Heart right ventricle (tissue), 16 donors: ENCODE measurements around the gene CHAMP1. TPM values are rescaled to one million over a fixed set of nuclear protein-coding genes. Genes with fewer than 3 reads are reported as not detected.
A peak's percentile ranks its signal among the peaks of the same experiment; 100 is the strongest.
"Not testable (repeated sequence)": the region's sequence is repeated elsewhere in the genome, so short reads cannot be mapped to it uniquely, and the experiment has no call there.

Experiments used
- ATAC-seq, 8 donors: fragments of 200-7000 bp; cut with Tn5 transposase; one replicate each; pipeline ENCODE4 v1.9.1; 2020; ENCODE audit warnings: mild to moderate bottlenecking in 8 of 8, moderate library complexity in 8 of 8, moderate number of reproducible peaks in 1 of 8
- DNase-seq, 2 donors: peaks; one replicate each; pipeline ENCODE4 v3.0.0-alpha.2; 2020
- H3K27ac ChIP-seq, 10 donors: fragments of 200-600 bp; sonication (generic) in 2 of 10; one replicate each; pipeline versions ENCODE4 v1.5.0 to v1.8.0; 2020 to 2022; ENCODE audit warnings: mild to moderate bottlenecking in 3 of 10
- H3K27me3 ChIP-seq, 7 donors: fragments of 200-600 bp; one replicate each; pipeline ENCODE4 v1.8.0; 2021 to 2022; ENCODE audit warnings: mild to moderate bottlenecking in 2 of 7
- H3K36me3 ChIP-seq, 9 donors: fragments of 200-600 bp; sonication (generic) in 1 of 9; one replicate each; pipeline versions ENCODE4 v1.5.0 to v1.8.0; 2020 to 2022; ENCODE audit warnings: mild to moderate bottlenecking in 2 of 9
- H3K4me1 ChIP-seq, 9 donors: fragments of 200-600 bp; sonication (generic) in 1 of 9; one replicate each; pipeline versions ENCODE4 v1.5.0 to v1.8.0; 2020 to 2022; ENCODE audit warnings: mild to moderate bottlenecking in 4 of 9
- H3K4me3 ChIP-seq, 10 donors: fragments of 200-600 bp; sonication (generic) in 2 of 10; one replicate each; pipeline versions ENCODE4 v1.5.0 to v1.8.0; 2020 to 2022; ENCODE audit warnings: mild to moderate bottlenecking in 7 of 10, moderate library complexity in 2 of 10
- H3K9me3 ChIP-seq, 11 donors: fragments of 200-600 bp in 10 of 11; sonication (generic) in 2 of 11; one replicate each; pipeline versions ENCODE4 v1.5.0 to v1.8.0; 2013 to 2022; ENCODE audit warnings: mild to moderate bottlenecking in 2 of 11, control low read depth in 1 of 11, moderate library complexity in 1 of 11
- CTCF ChIP-seq, 9 donors: fragments of 200-600 bp; sonication (generic) in 2 of 9; IDR thresholded peaks; one replicate each; pipeline versions ENCODE4 v1.5.0 to v1.8.0; 2021 to 2022; ENCODE audit warnings: antibody characterized with exemption in 9 of 9, mild to moderate bottlenecking in 5 of 9, moderate library complexity in 1 of 9
- WGBS, 2 donors: extraction: QIAGEN DNeasy Blood & Tissue Kit; methylation state at CpG; one replicate each; pipeline ENCODE4 v1.1.7; 2013; ENCODE audit warnings: inconsistent platforms in 1 of 2; 5-methylcytosine and 5-hydroxymethylcytosine counted together
- intact Hi-C, 10 donors: fragments of 100-400 bp; cut with DNase I; formaldehyde crosslinking; loops; one replicate each; pipeline versions ENCODE4 v1.11.1 to v1.14.2; 2022
- microRNA-seq, 2 donors: library from miRNA; unstranded; fragments of <30 nt; microRNA quantifications; one replicate each; pipeline ENCODE4 v1.2.0, GENCODE V29; 2021
- polyA plus RNA-seq, 2 donors: library from polyadenylated mRNA; stranded (reverse); fragments of 200-250 nt; gene quantifications; one replicate each; pipeline ENCODE4 v1.2.3, GENCODE V29; 2013
- total RNA-seq, 10 donors: library from RNA; stranded (reverse); fragmentation: NEBNext Ultra II Directional in 3 of 10; extraction: Animal tissue kit (Norgen Biotek cat#: 25700) in 3 of 10; gene quantifications; one replicate each; pipeline versions ENCODE4 v1.2.1 to v1.2.4, GENCODE V29; 2021 to 2023
- donor health status: Arrhythmogenic right ventricular cardiomyopathy.
- donor health status: ischemic (EF 13 %, LVEDD 7.1; RV severe dilation, severe dysfunction).
- donor health status: healthy with polysubstance abuse.
- donor health status: DM: no; HTN: yes; CAD: no.
- donor health status: DM: no; HTN: no; CAD: no.
- donor health status: ischemic (EF 25% LVEDD 6.9; RV normal size, moderate dysfunction).
- donor health status: ischemic (EF 25% LVEDD 5.7; RV mildly dilated, moderate dysfunction).
- donor health status: healthy.
- donor health status: DM: yes; HTN: yes; CAD: no.
- donor health status: Ischemic cardiomyopathy.
- donor health status: ischemic (EF 35%, LVEDD 5.7; RV mildly dilated, moderate dysfunction).
- donor health status: nonischemic (EF 11% LVEDD 7.7; RV severe dilation, severe dysfunction).
- donor health status: DM: yes; HTN: yes; CAD: no.
- donor health status: PGD.
- donor health status: ischemic (EF 29% LVEDD 5.4; RV normal size, mild dysfunction).
- donor health status: nonischemic (EF 23%, LVEDD 6.1; RV moderate dilation, normal function).

CHAMP1 gene
- total and polyA plus RNA-seq, 12 donors = 3.0 to 17.4 (median 10.6) TPM

- no peak overlapping the region for H3K27ac ChIP-seq
- H3K27me3 ChIP-seq = peaks cover 0 to 5% (median 0%) of the 10 kb centered on the region in 7 donors
- intact Hi-C loops = no loop called here
- H3K4me1 ChIP-seq = peaks cover 0 to 4% (median 0%) of the 10 kb centered on the region in 9 donors
- no peak for ATAC-seq
- H3K4me3 ChIP-seq = no peak overlapping the region
- H3K36me3 ChIP-seq = no peaks in the 10 kb centered on the region
- no peak for DNase-seq
- TF ChIP-seq CTCF (IDR thresholded peaks at IDR 0.05) = no peak
- H3K9me3 ChIP-seq = peaks cover 0 to 8% (median 0%) of the 10 kb centered on the region in 11 donors
- WGBS, 2 donors = 62 to 69% methylated on average over 14 of the region's 14 CpGs
Measured at GRCh38 chr13:114341003-114341777, 26.9 kb downstream of the CHAMP1 start.

- H3K4me3 ChIP-seq, intact Hi-C loops, H3K27ac ChIP-seq, ATAC-seq, DNase-seq, H3K9me3 ChIP-seq, H3K4me1 ChIP-seq, H3K36me3 ChIP-seq: not testable (repeated sequence)
- peaks cover 0 to 22% (median 7%) of the 10 kb centered on the region in 7 donors for H3K27me3 ChIP-seq
- 59 to 68% methylated on average over 3 of the region's 3 CpGs for WGBS, 2 donors
Measured at GRCh38 chr13:114347256-114347655, 33.0 kb downstream of the CHAMP1 start.

GRCh38 chr13:114352763-114353162 lies 38.5 kb downstream of the CHAMP1 start:
- H3K27ac ChIP-seq, H3K4me3 ChIP-seq, H3K4me1 ChIP-seq, H3K9me3 ChIP-seq, H3K36me3 ChIP-seq, DNase-seq, ATAC-seq, intact Hi-C loops: not testable (repeated sequence)
- 69 to 74% methylated on average over 24 to 32 of the region's 34 CpGs for WGBS, 2 donors
- TF ChIP-seq CTCF (IDR thresholded peaks at IDR 0.05) = peak in 7 of 9 donors; percentile 25 to 43 (median 34)
- H3K27me3 ChIP-seq = peaks cover 0 to 22% (median 7%) of the 10 kb centered on the region in 7 donors

GRCh38 chr13:114353382-114353781 lies 39.1 kb downstream of the CHAMP1 start:
- H3K4me1 ChIP-seq, H3K4me3 ChIP-seq, H3K27ac ChIP-seq, intact Hi-C loops, H3K36me3 ChIP-seq, ATAC-seq, H3K9me3 ChIP-seq, DNase-seq: not testable (repeated sequence)
- peaks cover 0 to 22% (median 7%) of the 10 kb centered on the region in 7 donors for H3K27me3 ChIP-seq
- 75 to 82% methylated on average over 37 to 38 of the region's 38 CpGs for WGBS, 2 donors

Small RNA genes lying within 50 kb of the gene (microRNA-seq; reads per million reads assigned to microRNA genes)
- gene MIR4502 = 0 reads per million in 2 donors

Other genes starting within 250 kb of the CHAMP1 start
- 10 to 100 TPM in 7 of 10 donors, 1 to 10 TPM in 3; 7.3 to 16.9 (median 10.6) TPM for gene RASA3, start 181.9 kb upstream of the CHAMP1 start, total RNA-seq
- 1 to 10 TPM; 6.8 to 7.3 TPM for gene RASA3, start 181.9 kb upstream of the CHAMP1 start, polyA plus RNA-seq
- gene CFAP97D2, start 135.2 kb upstream of the CHAMP1 start, total RNA-seq = not detected
- not detected for gene CFAP97D2, start 135.2 kb upstream of the CHAMP1 start, polyA plus RNA-seq
- gene CDC16, start 79.6 kb upstream of the CHAMP1 start, total RNA-seq = 10 to 100 TPM; 27.8 to 37.6 (median 30.4) TPM
- 10 to 100 TPM; 29.4 to 76.6 TPM for gene CDC16, start 79.6 kb upstream of the CHAMP1 start, polyA plus RNA-seq
- gene UPF3A, start 32.9 kb upstream of the CHAMP1 start, total RNA-seq = 10 to 100 TPM; 16.6 to 29.2 (median 19.4) TPM
- gene UPF3A, start 32.9 kb upstream of the CHAMP1 start, polyA plus RNA-seq = 100 to 1,000 TPM in 1 of 2 donors, 10 to 100 TPM in 1; 26.8 to 105 TPM